ENCODE results near the gene ANKRD6. TPM values are rescaled to one million over a fixed set of nuclear protein-coding genes. Genes with fewer than 3 reads are reported as not detected.

Gene ANKRD6
- total and polyA plus RNA-seq, 2 donors (not counting 3 experiments of a cell fraction or from before 2014, with no cell fraction given) = 3.4 to 9.6 TPM

- Histone ChIP-seq H3K9me3 (replicated peaks; ENCODE audit: control insufficient read depth, insufficient read depth, low read length) (no peaks in the 10 kb centered on the region), H3K27ac (ENCODE audit: insufficient read depth, low read depth, low read length) (no peak overlapping the region), H3K4me2 (ENCODE audit: insufficient read depth, low read length) (no peak overlapping the region), H3K4me1 (ENCODE audit: control insufficient read depth, extremely low read depth, insufficient read depth, low read length) (no peaks in the 10 kb centered on the region), H3K36me3 (ENCODE audit: control insufficient read depth in 2 of 2, extremely low read depth in 1 of 2, insufficient read depth in 2 of 2, low read length in 2 of 2) (peaks cover 20 to 25% of the 10 kb centered on the region in 2 experiments), H3K4me3 (replicated peaks in 1 of 3; ENCODE audit: insufficient read depth in 1 of 3, low read depth in 1 of 3, low read length in 3 of 3) (no peak overlapping the region), H4K20me1 (replicated peaks; ENCODE audit: control insufficient read depth, extremely low read depth, insufficient read depth, low read length) (no peaks in the 10 kb centered on the region), H2AFZ (ENCODE audit: low read depth, low read length) (no peak overlapping the region), H3K9ac (replicated peaks; ENCODE audit: extremely low read depth, insufficient read depth, low read length) (no peak overlapping the region), H3K79me2 (ENCODE audit: control insufficient read depth, insufficient read depth, low read length) (no peaks in the 10 kb centered on the region), H3K27me3 (ENCODE audit: control insufficient read depth in 2 of 2, insufficient read depth in 2 of 2, low read length in 2 of 2) (no peaks in the 10 kb centered on the region), H3K9me1 (replicated peaks; ENCODE audit: control insufficient read depth, extremely low read depth, insufficient read depth, low read length) (no peaks in the 10 kb centered on the region)
- POLR2A ChIA-PET = no interaction called here
- BruUV-seq (replicated peaks) = no TSS peak
- no peak for DNase-seq (ENCODE audit: low read depth, low spot score)
- CTCF ChIA-PET = interaction anchor here (1.3 kb wide), 1 partner anchor 247 kb away, joined by 3 read pairs; no protein-coding TSS in a partner anchor
- no peak for TF ChIP-seq EZH2 (IDR thresholded peaks at IDR 0.05; ENCODE audit: borderline replicate concordance, low read depth, low read length, severe bottlenecking)
- TF ChIP-seq CTCF (IDR thresholded peaks at IDR 0.05; ENCODE audit: extremely low read depth in 1 of 2, insufficient read depth in 1 of 2, low read depth in 1 of 2, low read length in 2 of 2) = no peak
- no peak for TF ChIP-seq JUN (IDR thresholded peaks at IDR 0.05; ENCODE audit: borderline replicate concordance, insufficient read depth, insufficient read length, low read depth)
- TF ChIP-seq MYC (IDR thresholded peaks at IDR 0.05; ENCODE audit: low read depth, low read length) = no peak
- TF ChIP-seq POLR2A (IDR thresholded peaks at IDR 0.05; ENCODE audit: low read depth, low read length) = no peak
- no peak for TF ChIP-seq POLR2AphosphoS5 (IDR thresholded peaks at IDR 0.05; ENCODE audit: insufficient read depth, low read depth, low read length)
- no peak for TF ChIP-seq FOS (IDR thresholded peaks at IDR 0.05; ENCODE audit: borderline replicate concordance, insufficient read depth, low read length)
- no peak for TF ChIP-seq MAX (IDR thresholded peaks at IDR 0.05; ENCODE audit: insufficient read depth, insufficient read length)
- no peak for TF ChIP-seq GATA2 (IDR thresholded peaks at IDR 0.05; ENCODE audit: insufficient read depth, insufficient read length, low read depth, low read length)
- FAIRE-seq = no peak
- dilution Hi-C loops (cut with MboI; ENCODE audit: extremely low pct_ligation_motif_present, low sequenced_read_pairs) = no loop called here
- intact Hi-C loops (cut with micrococcal nuclease) = no loop called here
These were observed 246.5 kb downstream of the ANKRD6 start for GRCh38 chr6:89679215-89680120.
